NCI-H345 (cell line): ENCODE data around the gene TSACC.

Experiments used
- DNase-seq: peaks from one replicate; lab custom pipeline; 2025; lab: John Stamatoyannopoulos, UW

TSACC gene

DNA sequence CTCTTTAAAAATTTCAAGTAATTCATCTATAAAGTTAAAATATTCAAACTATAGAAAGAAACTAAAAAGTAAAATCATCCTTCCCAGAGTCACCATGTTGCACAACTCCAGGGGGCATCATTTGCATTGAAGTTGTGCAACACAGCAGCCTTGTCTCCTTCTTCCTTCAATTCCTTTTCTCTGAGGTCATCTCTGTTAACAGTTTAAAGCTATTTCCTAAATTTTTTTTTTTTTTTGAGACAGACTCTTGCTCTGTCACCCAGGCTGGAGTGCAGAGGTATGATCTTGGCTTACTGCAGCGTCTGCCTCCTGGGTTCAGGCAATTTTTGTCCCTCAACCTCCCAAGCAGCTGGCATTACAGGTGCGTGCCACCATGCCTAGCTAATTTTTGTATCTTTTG lies 37.8 kb downstream of the TSACC start:
- no peak for DNase-seq

DNA sequence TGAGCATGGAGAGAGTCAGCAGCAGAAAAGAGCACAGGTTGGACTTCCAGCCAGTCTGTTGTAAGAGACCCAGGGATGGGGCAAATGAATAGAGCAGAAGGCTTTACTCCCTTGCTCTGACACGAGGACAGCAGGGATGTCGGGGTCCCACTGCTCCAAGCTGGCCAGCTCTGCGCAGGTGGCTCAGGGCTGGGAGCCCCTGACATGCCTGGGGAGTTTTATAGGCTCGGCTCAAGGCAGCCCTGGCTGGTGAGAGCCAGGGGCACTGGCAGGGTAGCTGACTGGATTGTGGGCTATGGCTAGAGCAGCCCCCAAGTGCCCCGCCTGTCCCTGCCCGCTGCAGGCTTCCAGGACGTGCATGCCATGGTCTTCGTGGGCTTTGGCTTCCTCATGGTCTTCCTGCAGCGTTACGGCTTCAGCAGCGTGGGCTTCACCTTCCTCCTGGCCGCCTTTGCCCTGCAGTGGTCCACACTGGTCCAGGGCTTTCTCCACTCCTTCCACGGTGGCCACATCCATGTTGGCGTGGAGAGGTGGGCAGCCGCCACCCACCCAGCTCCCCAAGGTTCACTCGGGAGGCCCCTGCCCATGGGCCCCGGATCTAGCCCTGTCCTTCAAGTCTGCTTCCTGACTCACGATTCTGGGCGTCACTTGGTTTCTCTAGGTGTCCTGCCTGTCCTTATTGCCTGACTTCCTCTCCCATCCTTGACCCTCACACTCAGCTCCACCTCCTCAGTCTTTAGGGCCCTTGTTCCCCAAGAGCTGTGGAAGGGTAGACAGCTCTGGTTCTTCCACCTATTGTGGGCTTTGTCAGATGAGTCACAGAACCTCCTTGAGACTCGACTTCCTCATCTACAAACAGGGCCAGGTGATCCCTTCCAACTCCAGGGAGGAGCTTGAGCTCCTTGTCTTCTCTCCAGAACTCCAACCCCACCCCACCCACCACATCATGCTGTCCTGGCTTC lies 38.9 kb downstream of the TSACC start:
- no peak for DNase-seq

DNA sequence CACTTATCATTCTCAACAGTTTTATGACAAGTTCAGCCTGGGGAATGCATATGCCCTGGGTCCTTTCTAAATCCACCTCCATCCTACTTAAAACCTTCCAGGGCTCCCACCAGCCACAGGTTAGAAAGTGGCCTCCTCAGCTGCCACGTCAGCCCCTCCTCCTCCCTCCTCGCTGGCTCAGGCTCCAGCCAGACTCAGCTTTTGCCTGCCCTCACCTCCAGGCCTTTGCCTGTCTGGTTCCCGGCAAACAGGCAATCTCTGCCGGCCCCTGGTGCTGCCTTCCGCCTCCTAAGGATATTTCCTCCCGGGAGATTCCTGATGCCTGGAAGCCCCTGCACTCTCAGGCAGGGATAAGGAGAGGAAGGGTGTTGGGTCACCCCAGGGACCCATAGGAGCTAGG lies 40.2 kb downstream of the TSACC start:
- DNase-seq: no peak

DNA sequence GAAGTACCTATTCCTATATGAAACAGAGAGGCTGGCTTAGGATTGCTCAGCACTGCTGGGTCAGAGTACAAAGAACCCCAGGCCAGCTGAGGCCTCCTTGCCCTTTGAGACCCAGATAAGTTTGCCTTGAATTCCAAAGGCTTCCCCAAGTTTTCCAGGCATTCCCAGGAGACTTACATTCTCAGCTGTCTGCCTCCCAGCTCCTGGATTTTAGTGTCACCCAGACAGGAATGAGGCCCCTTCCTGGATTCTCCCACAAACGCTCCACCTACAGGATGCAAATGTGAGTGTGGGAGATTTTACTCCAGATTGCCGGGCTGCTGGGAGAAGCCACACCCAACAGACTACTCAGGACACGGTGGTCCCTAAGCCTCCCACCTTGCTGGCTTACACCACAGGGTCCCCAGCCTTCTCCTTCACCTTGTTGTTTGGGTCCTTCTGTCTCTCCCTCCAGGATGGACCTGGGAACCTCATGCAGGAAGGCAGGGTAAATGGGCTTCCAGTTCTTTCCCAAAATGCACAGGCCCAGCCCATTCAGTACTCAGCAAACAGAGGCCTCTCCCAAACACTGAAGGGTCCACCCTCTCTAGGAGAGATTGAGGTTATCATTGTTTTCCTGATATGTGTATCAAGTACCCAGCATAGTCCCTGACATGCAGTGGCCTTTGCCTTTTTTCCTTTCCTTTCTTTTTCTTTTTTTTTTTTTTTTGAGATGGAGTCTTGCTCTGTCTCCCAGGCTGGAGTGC lies 41.3 kb downstream of the TSACC start:
- DNase-seq: no peak

DNA sequence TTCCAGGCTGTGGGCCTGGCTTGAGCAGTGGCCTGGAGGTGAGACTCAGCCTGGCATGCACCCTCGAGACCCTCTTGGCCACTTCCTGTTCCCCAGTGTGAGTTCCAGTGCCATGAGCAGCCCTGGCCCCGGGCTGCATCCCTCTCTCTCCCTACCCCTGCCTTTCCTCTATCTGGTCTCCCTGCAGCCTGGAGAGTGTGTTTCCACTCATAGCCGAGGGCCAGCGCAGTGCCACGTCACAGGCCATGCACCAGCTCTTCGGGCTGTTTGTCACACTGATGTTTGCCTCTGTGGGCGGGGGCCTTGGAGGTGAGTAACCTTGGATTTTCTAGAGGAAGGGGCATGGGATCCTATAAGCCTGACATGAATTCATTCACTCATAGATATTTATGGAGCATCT lies 44.2 kb downstream of the TSACC start:
- DNase-seq: no peak

DNA sequence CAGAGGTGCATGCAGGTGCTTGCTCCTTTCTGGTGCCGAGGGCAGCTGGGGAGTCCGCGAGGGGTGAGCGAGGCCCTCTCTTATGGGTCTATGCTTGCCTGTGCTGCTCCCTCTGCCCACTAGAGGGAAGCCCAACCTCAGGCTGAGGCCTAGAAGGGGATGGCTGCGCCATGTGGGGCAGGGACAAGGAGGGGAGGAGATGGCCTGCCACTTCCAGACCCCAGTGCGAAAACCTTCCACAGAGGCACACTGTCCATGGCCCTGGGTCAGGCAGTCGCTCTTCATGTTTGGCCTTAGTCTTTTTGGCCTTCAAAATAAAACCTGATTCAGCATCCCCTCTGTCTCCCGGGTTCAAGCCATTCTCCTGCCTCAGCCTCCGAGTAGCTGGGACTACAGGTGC lies 44.7 kb downstream of the TSACC start:
- DNase-seq: peak; percentile 90

DNA sequence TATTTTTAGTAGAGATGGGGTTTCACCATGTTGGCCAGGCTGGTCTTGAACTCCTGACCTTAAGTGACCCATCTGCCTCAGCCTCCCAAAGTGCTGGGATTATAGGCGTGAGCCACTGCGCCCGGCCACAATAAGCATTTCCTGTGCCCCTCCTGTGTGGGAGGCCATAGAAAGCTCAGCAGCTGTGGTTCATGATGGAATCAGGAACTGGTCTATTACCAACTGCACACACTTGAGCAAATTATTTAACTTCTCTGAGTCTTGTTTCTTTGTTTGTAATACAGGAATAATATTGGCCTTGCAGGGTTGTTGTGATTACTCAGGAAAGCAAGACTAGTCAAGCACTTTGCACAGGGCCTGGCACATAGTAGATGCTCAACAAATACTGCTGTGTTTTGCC lies 45.7 kb downstream of the TSACC start:
- DNase-seq: no peak

DNA sequence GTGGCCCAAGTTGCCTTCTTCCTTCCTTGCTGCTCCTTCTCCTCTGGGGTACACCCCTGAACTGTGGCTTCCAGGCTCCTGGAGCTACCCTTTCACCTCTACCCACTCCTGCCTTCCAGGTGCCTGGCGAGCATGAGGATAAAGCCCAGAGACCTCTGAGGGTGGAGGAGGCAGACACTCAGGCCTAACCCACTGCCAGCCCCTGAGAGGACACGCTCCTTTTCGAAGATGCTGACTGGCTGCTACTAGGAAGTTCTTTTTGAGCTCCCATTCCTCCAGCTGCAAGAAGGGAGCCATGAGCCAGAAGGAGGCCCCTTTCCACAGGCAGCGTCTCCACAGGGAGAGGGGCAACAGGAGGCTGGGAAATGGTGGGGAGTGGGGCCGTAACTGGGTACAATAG lies 46.3 kb downstream of the TSACC start:
- no peak for DNase-seq

DNA sequence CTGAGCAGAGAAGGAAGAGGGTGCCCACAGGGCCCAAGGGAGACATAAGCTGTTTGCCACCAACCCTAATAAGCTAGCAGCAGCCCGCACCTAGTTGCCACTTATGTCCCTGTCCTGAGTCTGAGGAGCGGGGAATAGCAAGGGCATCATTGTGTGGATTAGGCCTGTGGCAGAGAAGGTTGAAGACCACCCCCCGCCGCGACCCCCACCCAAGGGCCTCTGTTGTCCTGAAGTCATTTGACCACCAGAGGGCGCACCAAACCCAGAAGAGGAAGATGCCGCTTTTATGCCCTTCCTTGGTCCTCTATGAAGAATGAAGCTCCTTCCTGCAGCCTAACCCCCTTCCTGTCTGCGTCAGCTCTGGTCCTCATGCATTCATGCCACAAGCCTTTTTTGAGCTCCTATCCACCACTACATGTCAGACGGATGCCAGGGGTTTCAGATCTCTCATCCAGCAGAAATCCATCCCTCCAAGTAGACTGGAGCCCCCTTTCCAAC lies 47.3 kb downstream of the TSACC start:
- peak; percentile 96 for DNase-seq

DNA sequence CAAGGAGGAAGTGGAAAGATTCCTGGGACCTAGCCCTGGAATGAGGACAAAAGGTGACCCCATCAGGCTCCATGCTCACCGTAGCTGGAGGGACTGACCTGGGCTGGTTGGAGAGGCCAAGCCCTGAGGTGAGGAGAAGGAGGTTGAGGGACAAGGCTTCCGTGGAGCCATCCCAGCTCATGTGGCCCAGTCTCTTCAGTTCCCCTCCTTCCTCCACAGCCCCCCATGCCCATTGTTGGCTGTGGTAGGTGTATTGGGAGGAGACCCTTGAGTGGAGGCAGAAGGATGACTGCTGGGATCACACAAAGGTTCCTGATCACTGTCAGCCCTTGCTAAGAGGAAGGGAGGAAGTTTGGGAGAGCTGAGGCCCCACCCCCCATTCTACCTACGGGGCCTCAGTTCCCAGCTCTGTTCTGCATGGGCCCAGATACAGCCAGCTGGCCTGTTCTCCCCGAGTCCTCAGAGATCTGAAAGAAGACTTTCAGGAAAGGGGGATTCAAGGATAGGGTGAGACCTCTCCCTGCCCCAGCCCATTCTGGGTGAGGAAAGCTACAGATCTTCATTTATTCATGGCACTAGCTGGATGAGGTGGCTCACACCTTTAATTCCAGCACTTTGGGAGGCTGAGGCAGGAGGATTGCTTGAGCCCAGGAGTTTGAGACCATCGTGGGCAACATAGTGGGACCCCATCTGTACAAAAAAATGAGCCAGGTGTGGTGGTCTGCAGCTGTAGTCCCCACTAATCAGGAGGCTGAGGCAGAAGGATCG lies 48.0 kb downstream of the TSACC start:
- no peak for DNase-seq

DNA sequence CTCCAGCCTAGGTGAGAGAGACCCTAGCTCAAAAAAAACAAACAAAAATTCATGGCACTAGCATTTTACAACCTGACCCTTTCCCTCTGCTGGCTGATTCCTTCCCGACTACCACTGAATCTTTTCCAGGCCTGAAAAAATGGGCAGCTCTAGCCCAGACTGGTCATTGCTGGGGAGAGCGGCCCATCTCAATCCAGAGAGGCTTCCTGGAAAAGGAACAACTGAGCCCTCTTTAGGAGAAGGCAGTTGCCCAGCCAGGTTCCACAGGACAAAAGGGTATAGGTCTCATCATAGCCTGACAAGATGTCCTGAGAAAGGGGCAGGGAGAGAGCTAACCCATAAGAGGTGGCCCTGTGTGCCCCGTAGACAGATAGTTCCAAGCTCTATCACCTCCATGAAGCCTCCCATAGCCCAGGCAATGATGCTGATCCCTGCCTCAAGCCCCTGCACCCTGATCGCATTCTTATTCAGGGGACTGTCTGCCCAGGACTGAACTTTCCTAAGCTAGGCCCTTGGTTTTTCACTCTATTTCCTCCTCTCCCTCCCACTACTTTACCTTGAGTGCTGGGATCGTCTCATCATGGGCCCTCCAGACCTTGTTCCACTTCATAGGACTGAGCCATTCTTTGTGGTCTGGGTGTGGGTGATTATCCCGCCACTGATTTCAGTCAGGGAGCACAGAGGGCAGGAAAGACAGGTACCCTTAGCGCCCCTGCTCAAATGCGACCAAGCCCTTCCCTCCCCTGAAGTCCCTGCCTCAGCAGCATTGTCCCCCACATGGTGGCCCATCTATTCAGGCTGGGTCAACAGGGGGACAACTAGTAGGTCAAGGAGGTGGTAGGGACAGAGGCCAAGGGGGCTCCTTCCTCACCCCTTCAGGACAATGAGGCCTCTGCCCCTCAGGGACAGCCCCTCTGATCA lies 48.9 kb downstream of the TSACC start:
- no peak for DNase-seq

DNA sequence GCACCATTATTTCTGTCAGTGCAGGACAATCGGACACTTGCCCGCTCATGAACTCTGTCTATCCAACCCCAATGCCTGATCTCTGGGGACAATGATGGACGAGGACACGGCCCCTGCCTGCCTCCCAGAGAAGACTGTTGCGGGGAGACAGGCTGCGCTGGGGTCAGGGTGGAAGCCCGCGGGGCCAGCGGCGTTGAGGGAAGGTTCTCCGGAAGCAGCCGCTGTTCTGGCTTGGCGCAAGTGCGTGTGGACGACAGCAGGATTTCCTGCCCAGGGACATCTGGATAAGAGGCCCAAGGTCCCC lies 49.5 kb downstream of the TSACC start:
- DNase-seq: no peak

DNA sequence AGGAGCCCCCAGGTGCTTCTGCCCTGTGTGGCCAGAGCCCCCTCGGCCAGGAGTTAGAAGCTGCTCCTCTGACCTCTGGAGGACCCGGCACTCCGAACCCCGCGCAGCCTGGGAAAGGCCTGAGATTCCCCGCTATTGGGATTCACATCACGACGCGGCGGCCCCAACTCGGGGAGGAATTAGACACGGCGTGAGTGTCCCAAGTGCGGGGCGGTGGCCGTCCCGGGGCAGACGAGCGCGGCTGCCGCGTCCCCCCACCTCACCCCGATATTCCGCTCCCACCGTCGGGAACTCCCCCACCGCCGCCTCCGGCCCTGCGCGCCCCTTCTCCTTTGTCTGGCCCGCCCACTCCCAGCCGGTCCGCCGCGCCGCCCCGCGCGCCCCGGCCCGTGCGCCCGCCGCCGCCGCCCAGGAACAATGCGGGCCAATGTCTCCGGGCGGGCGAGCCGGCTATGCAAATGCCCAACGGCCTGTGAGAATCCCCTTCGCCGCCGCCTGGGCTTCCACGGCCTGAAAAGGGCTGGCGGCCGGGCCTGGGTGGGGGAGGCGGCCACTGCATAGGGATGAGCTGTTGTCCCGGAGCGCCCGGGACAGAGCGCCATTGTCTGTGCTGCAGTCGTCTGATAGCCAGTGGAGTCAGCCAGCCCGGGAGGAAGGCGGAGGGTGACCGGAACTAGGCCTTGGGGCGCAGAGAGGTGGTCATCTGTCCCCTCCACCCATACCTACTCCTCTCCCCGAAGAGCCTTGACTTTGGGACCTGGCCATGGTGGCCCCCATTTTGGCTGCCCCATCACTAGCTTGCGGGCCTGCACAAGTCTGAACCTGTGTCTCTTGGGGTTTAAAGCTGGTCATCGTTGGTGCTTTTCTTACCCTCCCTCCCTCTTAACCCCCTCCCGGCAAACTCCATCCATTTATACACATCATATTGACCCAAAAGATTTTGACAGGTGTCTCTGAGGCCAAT lies 50.1 kb downstream of the TSACC start:
- DNase-seq: no peak

DNA sequence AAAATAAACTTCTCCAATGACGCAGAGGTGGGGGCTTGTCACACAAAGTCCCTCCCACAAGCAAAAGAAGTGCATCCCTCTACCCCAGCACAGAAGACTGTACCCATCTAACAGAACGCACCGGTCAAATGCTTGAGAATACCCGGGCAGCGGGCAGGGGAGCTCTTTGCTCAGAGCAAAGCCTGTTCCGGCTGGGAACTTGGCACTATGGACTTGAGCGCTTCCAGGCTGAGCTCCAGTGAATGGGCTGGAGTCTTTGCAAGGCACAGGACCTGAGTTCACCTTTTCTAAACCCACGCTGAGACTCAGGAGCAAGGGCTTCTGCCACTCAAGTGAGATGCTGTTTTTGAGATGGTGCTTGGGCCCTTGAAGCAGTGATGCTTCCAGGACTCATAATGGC lies 51.0 kb downstream of the TSACC start:
- DNase-seq: no peak

DNA sequence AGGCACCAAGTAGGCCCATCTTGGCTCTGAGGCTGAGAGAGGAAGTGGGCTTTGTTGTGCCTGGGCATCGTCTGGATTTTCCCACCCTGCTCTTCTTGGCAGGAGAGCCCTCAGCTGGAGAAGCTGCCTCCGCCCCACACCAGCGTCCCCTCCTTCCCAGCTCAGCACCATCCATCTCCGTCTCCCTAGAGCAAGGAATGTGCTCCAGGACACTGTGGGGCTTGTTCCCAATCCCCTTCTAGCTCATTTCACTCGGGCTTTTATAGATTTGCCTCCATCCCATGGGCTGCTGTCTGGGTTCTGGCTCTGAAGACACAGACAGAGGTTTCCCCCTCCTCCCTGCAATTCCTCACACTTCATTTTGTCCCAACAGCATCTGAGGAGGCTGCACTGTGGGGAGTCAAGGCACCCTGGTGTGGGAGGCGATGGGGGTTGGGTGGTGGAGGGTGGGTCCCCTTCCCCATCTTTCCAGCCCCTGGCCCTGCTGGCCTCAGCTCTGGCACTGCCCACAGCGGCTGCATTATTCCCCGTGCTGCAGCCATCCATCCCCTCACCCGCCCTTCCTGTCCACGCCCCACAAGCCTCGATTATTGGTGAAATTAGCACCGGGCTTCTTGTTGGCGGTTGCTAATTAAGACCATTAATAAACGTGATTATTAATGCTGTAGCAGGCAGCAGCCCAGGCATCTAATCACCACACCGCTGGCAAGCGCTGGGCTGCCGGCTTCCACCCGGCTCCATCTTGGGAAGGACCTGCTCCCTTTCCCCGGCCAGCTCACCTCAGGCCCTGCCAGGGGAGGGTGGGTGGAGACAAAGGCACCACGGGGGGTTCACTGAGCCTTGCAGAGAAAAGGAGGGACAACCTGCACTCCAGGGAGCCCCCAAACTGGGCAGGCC lies 52.4 kb downstream of the TSACC start:
- no peak for DNase-seq

DNA sequence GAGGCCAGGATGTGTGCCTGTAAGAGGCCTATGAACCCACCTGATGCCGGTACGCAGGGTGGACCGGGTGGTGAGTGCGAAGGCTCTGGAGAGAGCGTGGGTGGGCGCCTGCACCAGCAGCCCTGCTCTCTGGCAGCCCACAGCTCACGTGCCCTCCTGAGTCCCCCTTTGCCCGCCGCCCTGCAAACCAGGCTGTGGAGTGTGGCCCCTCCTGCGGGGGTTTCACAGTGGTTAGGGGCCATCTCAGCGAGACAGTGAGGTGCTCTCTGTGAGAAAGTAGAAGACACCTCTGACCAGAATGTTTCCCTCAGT lies 53.0 kb downstream of the TSACC start:
- DNase-seq: no peak

DNA sequence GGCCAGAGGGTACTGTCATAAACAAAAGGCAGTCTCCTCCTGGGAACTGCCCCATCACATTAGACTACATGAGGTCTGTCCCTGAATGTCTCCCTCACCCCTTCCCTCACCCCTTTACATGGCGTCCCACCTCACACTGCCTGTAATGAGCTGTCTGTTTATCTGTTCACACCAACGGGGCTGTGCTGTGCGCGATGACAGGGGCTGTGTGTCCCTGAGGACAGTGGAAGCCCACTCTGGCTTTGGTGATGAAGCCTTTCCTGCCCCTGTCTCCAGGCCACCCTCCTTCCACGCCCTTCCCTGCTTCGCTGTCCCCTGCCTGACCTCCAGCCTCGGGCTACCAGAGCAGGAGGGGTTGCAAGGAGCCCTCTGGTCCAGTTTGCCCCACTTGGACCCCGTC lies 53.4 kb downstream of the TSACC start:
- DNase-seq: no peak

DNA sequence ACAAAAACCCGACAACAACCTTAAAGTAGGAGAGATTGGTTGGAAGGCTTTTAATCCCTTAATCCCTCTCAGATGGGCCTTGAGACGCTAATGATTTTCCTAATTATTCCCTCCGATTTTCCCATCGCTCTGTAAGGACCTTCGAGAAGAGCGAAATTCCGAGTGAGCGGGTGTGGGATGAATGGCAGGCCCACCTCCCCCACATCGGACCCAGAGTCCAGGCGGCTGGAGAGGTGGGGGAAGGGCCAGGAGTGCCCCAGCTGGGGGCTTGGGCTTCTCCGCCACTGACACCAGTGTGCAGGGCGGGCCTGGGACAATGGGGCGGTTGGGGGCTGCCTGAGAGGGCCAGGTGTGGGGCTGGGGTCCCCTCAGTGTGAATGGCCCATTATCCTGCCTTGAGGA lies 54.1 kb downstream of the TSACC start:
- no peak for DNase-seq

DNA sequence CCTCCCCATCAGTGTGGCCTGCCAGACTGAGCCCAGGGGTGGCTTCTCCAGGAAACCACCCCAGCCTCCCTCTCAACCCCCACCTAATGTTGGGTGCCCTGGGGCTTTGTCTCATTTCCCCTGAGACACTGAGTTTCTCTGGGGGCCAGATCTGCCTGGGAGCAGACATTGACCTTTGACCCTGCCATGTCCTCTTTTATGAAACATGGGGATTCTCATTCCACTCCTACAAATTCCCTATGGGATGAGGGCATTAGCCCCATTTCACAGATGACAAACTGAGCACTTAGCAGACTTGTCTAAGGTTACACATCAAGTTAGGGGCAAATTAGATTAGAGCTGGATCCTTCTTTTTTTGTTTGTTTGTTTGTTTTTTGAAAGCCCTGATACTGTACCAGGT lies 54.8 kb downstream of the TSACC start:
- no peak for DNase-seq
